ENCODE data around the gene GPC5. TPM values are rescaled to one million over a fixed set of nuclear protein-coding genes. Genes with fewer than 3 reads are reported as not detected.

The GPC5 gene
- total and polyA plus RNA-seq, 2 of the 8 experiments (the other 6 are each of a cell fraction or from before 2014, with no cell fraction given), result 0.20 to 0.39 TPM

DNA sequence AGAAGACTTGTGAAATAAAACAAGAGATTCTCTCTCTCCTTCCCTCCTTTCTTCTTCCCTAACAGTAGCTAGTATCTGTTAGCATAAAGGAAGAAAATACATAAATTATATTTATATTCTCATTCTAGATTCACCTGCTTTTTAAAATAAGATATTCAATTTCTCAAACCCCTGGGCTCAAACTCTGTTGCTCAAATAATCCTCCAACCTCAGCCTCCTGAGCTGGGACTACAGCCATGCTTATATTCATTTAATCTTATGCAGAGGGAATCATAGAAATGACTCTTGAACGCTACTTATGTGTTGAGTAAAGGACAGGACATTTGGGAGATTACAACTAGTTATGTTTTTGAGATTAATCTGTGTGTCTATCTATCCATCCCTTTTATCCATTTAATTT lies 56.2 kb downstream of the GPC5 start:
- Histone ChIP-seq H3K79me1 (ENCODE audit: low read depth, low read length) (no peaks in the 10 kb centered on the region), H2BK12ac (ENCODE audit: low read depth, low read length) (no peak overlapping the region), H4K5ac (ENCODE audit: insufficient read length, low read depth, low read length) (no peak overlapping the region), H3K23me2 (ENCODE audit: low read depth, low read length) (no peaks in the 10 kb centered on the region), H3K27ac (ENCODE audit: low read depth, low read length) (no peak overlapping the region), H4K91ac (replicated peaks; ENCODE audit: insufficient read length, low read length) (no peak overlapping the region), H4K20me1 (replicated peaks in 1 of 2; ENCODE audit: control insufficient read depth in 1 of 2, insufficient read depth in 2 of 2, low read length in 2 of 2) (no peaks in the 10 kb centered on the region), H3K4me2 (ENCODE audit: insufficient read depth in 1 of 2, low read depth in 2 of 2, low read length in 2 of 2) (no peak overlapping the region), H3K56ac (replicated peaks; ENCODE audit: insufficient read length, low read depth, low read length) (no peak overlapping the region), H3K4me3 (ENCODE audit: extremely low read depth in 1 of 4, insufficient read depth in 2 of 4, low read depth in 3 of 4, low read length in 4 of 4) (no peak overlapping the region), H2BK15ac (ENCODE audit: low read length) (no peak overlapping the region), H4K8ac (ENCODE audit: extremely low read depth, insufficient read depth, low read length) (no peak overlapping the region), H3K4me1 (replicated peaks in 1 of 4; ENCODE audit: control insufficient read depth in 3 of 4, insufficient read depth in 4 of 4, low read length in 3 of 4) (no peaks in the 10 kb centered on the region), H3K79me2 (ENCODE audit: control insufficient read depth in 1 of 2, insufficient read depth in 2 of 2, low read length in 2 of 2) (no peaks in the 10 kb centered on the region), H2BK5ac (ENCODE audit: low read depth, low read length) (no peak overlapping the region), H2BK20ac (ENCODE audit: low read length) (no peak overlapping the region), H3K18ac (ENCODE audit: extremely low read depth, low read length) (no peak overlapping the region), H2BK120ac (replicated peaks; ENCODE audit: low read depth, low read length) (no peak overlapping the region), H3K9me3 (ENCODE audit: insufficient read depth in 2 of 2, low read depth in 1 of 2, low read length in 1 of 2) (no peaks in the 10 kb centered on the region), H3K4ac (replicated peaks; ENCODE audit: insufficient read length, low read depth, low read length) (no peak overlapping the region), H3K9ac (replicated peaks in 1 of 4; ENCODE audit: extremely low read depth in 1 of 4, low read depth in 3 of 4, low read length in 3 of 4) (no peak overlapping the region), H3K23ac (ENCODE audit: insufficient read length) (no peak overlapping the region), H2AK5ac (ENCODE audit: low read depth, low read length) (no peak overlapping the region), H3K14ac (ENCODE audit: insufficient read length) (no peak overlapping the region), H3K36me3 (ENCODE audit: control insufficient read depth in 2 of 4, insufficient read depth in 4 of 4, low read length in 3 of 4) (no peaks in the 10 kb centered on the region), H3K27me3 (replicated peaks in 1 of 4; ENCODE audit: control insufficient read depth in 3 of 4, extremely low read depth in 1 of 4, insufficient read depth in 3 of 4, low read length in 3 of 4) (no peaks in the 10 kb centered on the region), H2AFZ (ENCODE audit: low read length) (no peak overlapping the region)
- TF ChIP-seq, protein P1, sequence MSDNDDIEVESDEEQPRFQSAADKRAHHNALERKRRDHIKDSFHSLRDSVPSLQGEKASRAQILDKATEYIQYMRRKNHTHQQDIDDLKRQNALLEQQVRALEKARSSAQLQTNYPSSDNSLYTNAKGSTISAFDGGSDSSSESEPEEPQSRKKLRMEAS (IDR thresholded peaks at IDR 0.05), result no peak
- TF ChIP-seq POU5F1 (IDR thresholded peaks at IDR 0.05; ENCODE audit: low read depth, low read length) (no peak), TAF7 (optimal IDR thresholded peaks at IDR 0.05; ENCODE audit: borderline replicate concordance, low read depth, low read length) (no peak), CBX5 (IDR thresholded peaks at IDR 0.05; ENCODE audit: low read depth, low read length) (no peak), GABPA (IDR thresholded peaks at IDR 0.05; ENCODE audit: borderline replicate concordance, insufficient read depth, low read length) (no peak), POLR2A (IDR thresholded peaks at IDR 0.05; ENCODE audit: control extremely low read depth in 1 of 2, low read depth in 2 of 2, low read length in 2 of 2) (no peak), SUZ12 (IDR thresholded peaks at IDR 0.05; ENCODE audit: low read length) (no peak), CTBP2 (IDR thresholded peaks at IDR 0.05; ENCODE audit: borderline replicate concordance, insufficient read depth, insufficient read length, low read length) (no peak), SIX5 (IDR thresholded peaks at IDR 0.05; ENCODE audit: low read depth, low read length) (no peak), SAP30 (IDR thresholded peaks at IDR 0.05; ENCODE audit: insufficient read depth, insufficient replicate concordance, low read length) (no peak), GTF2F1 (IDR thresholded peaks at IDR 0.05; ENCODE audit: borderline replicate concordance, low read depth, low read length) (no peak), CHD1 (IDR thresholded peaks at IDR 0.05; ENCODE audit: low read depth, low read length) (no peak), NANOG (IDR thresholded peaks at IDR 0.05; ENCODE audit: insufficient read depth, low read depth, low read length, poor library complexity, severe bottlenecking) (no peak)
- CTCF ChIA-PET (ENCODE audit: partially characterized antibody), result interaction anchor here (0.8 kb wide), 1 partner anchor 71 kb away, joined by 3 read pairs; no protein-coding TSS in a partner anchor
- WGBS, 2 experiments (ENCODE audit: extremely low coverage in 1 of 2, insufficient coverage in 1 of 2, insufficient read length in 1 of 2, insufficient replicate concordance in 2 of 2, low coverage in 1 of 2, low lambda C conversion rate in 2 of 2, missing lambda C conversion rate in 1 of 2), result 87% methylated on average over 1 of the region's 1 CpG; no CpG with 5 or more reads in 1 of the 2 experiments
- POLR2A ChIA-PET (ENCODE audit: partially characterized antibody), result no interaction called here
- DNase-seq (ENCODE audit: low read depth in 1 of 2, low spot score in 2 of 2) (no peak), FAIRE-seq (no peak)

Measured in H1 (cell line).